GM21786 (cell line): ENCODE data around the gene BTBD17.

ENCODE experiments used
- ATAC-seq: cut with Tn5 transposase; IDR thresholded peaks from one replicate; pipeline ENCODE4 v1.9.1; 2021; ENCODE audit not compliant: unreplicated experiment

The BTBD17 gene

DNA sequence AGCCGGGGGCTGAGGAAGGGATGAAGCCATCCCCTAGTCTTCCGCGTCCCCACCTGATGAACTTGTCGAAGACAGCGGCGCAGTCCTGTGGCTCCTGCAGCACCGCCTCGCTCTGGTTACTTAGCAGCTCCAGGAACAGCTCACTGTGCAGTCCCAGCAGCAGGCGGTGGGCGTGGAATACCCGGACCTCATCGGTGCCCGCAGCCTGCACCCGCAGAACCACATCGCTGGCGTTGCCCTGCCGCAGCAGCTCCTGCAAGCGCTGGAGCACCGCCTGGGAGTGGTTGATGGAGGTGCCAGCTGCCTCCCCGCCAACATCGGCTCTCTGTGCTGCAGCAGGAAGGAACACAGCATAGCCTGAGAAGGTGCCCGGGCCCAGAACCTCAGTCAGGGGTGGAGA, 1.8 kb downstream of the BTBD17 start:
- no peak for ATAC-seq

DNA sequence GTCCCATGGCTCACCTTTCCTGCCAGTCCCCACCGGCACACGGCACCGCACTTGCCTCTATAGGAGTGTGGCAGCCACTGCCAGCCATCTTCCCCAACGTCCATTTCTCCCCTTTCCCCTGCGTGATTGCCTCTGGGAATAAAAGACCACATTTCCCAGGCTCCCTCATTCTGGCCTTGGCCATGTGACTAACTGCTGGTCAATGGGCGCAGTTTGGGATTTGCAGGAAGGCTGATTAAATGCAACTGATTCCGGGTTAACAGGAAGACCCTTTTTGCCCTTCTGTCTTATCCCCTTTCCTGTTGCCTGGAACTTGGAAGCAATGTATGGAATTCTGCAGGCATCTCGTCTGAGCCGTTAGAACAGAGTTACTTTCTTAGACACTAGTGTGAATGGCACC, 3.0 kb downstream of the BTBD17 start:
- ATAC-seq, result no peak

DNA sequence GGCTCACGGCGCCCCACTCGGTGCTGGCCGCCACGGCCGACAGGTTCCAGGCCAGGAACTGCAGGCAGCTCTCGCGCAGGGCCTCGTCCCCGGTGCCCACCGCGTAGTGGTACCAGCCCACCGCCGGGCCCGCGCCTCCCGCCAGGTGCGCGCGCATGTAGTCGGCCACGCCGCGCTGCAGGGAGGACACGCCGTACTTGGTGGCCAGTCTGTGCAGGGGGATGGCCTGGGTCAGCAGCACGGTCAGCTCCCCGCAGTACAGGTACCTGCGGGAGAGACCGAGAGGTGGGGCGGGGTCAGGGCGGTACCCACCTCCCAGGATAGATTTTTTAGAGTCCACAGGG, 4.2 kb downstream of the BTBD17 start:
- ATAC-seq, result no peak

DNA sequence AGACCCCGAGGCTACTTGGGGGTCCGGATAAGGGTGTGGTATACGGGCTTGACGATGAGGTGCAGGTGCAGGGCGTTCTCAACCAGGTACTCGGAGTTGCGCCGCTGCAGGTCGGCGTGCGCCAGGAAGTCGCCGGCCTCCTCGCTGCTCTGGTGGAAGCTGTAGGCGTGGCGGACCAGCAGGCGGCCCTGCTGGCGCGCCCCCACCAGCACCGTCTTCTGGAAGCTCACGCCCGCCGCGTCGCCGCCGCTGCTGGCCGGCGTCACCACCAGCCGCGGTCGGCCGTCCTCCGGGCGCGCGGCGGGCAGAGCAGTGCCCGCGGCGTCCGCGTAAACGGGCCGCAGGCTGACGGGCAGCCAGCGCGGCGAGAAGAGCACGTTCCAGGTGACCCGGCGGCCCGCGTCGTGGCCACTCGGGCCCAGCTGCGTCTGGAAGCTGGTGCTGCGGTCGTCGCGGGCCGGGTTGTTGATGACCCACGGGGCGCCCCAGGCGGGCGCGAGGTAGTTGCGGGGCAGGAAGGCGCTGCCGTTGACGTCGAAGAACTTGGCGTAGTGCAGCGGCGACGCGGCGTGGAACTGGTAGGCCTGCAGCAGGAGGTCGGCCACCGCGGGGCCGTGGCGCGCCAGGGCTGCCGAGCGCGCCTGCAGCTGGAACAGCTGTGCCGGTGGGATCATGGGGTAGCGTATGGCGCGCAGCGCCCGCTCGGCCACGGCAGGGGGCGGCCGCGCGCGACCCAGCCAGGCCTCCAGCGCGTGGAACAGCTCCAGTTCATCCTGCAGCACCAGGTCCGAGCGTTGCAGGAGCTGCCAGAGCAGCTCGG, 4.8 kb downstream of the BTBD17 start:
- no peak for ATAC-seq

DNA sequence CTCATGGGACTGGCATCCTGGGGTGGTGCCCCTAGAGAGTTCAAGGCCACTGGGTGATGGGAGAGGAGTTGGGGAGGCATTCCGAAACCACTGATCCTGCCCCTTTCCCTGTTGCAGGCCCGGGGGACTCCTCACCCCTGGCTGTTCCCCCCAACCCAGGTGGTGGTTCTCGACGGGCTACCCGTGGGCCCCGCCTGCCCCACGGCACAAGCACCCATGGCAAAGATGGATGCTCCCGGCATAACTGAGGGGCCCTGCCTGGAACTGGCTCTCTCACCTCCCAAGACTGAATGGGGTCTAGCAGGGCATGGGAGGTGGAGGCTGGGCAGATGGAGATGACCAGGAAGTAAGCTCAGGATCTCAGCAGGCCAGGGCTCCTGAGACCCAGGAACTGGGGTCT, 6.6 kb downstream of the BTBD17 start:
- ATAC-seq, result no peak

DNA sequence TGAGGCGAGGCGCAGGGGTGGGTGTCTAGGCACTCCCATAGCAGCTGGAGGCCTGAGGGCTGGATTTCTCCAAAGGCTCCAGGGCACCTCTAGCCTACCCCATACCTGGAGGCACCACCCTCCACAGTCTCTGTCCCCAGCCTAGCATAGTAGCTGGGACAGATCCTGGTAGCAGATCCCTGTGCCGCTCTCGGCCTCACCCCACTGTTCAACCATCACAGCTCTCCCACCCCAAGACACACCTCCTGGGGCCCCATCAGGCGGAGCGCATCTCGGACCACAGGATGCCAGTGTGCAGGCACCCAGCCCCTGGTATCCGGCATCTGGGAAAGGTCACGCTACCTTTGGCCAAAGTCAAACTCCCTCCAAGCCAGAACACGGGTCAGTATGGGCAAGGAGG, 7.1 kb downstream of the BTBD17 start:
- ATAC-seq, result no peak

DNA sequence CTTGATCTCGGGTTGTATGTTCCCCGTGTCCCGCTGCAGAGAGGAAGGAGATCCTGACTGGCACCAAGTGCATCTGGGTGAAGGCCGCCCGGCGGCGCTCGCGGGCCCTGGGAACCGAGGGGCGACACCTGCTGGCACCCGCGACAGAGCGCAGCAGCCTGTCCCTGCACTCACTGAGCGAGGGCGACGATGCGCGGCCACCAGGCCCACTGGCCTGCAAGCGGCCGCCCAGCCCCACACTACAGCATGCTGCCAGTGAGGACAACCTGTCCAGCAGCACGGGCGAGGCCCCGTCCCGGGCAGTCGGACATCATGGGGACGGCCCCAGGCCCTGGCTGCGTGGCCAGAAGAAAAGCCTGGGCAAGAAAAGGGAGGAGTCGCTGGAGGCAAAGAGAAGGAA, 7.5 kb downstream of the BTBD17 start:
- no peak for ATAC-seq

DNA sequence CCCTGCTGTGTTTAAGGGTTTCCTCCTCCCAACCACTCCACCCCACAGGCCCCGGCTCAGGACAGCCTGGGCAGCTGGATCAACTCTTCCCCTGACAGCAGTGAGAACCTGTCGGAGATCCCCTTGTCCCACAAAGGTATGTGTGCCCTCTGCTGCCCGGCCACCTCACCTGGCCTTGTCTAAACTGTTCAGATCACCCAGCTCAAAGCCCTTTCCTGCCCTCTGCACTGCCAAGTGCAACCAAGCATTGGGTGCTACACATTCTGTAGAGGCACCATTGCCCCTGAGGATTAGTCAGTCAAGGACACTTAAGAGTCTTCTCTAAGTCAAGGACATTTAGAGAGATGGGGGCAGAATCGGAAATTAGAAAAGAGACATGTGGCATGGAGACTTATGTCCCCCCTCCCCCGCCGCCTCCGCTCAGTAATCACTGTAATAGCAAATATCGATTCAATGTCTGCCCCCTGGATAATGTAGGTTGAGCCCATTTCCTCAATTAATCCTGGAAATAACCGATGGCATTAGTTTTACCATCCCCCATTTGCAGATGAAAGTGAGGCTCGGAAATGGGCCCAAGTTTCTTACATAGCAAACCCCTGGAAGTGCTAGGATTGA, 8.1 kb downstream of the BTBD17 start:
- ATAC-seq, result no peak

DNA sequence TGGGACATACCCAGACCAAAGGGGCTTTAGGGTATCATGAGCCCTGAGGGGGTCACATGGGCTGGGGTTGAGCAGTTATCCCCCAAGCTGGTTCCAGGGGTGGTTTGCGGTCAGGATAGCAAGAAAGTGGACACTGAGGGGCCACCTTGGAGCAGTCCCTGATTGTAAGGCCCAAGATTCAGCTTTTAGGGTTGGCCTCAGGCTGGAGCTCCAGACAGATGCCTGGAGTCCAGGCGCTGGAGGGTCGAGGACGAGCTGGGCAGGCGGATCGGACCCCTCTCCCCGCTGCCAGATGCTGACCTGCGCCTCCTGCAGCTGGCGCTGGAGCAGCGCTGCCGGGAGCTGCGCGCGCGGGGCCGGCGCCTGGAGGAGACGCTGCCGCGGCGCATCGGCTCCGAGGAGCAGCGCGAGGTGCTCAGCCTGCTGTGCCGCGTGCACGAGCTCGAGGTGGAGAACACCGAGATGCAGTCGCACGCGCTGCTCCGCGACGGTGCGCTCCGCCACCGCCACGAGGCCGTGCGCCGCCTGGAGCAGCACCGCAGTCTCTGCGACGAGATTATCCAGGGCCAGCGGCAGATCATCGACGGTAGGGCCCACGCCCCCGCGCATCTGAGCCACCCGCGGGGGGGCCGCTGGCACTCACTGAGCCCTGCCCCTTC, 10.0 kb downstream of the BTBD17 start:
- no peak for ATAC-seq

DNA sequence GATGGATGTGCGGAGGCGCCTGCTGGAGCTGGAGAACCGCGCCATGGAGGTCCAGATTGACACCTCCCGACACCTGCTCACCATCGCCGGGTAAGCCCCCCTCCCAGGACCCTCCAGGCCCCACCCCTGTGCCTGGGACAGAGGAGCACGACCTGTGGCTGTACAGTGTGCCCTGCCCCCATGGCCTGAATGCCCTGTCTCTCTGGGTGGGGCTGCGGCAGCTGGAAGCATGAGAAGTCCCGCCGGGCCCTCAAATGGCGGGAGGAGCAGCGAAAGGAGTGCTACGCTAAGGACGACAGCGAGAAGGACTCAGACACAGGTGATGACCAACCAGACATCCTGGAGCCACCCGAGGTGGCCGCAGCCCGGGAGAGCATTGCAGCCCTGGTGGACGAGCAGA, 11.2 kb downstream of the BTBD17 start:
- no peak for ATAC-seq

DNA sequence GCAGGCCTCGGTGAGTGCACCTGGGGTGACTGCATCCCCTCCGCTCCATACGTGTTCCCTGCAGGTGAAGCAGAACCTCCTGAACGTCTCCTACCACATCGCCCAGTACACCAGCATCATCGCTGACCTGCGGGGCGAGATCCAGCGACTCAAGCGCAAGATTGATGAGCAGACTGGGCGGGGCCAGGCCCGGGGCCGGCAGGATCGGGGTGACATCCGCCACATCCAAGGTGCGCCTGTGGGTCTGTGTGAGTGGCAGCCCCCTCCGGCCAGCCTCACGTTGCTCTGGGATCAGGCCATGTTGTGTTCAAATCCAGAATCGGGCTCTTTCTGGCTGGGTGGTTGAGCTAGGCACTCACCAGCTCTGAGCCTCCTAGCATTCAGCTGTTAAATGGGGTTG, 12.5 kb downstream of the BTBD17 start:
- no peak for ATAC-seq

DNA sequence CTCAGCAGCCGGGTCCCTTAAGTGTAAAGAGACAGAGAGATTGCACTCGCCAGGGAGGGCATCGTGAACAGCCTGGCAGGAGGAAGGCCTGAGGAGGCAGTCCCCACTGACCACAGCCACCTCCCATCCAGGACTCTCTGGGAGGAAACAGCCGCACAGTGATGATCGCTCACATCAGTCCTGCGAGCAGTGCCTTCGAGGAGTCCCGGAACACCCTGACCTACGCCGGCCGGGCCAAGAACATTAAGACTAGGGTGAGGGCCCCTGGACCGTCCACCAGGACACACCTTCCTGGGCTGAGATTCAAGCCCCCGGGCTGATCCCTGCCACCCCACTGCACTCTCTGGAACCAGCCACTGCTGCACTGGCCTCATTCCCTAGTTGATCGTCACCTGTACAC, 14.0 kb downstream of the BTBD17 start:
- ATAC-seq, result no peak

DNA sequence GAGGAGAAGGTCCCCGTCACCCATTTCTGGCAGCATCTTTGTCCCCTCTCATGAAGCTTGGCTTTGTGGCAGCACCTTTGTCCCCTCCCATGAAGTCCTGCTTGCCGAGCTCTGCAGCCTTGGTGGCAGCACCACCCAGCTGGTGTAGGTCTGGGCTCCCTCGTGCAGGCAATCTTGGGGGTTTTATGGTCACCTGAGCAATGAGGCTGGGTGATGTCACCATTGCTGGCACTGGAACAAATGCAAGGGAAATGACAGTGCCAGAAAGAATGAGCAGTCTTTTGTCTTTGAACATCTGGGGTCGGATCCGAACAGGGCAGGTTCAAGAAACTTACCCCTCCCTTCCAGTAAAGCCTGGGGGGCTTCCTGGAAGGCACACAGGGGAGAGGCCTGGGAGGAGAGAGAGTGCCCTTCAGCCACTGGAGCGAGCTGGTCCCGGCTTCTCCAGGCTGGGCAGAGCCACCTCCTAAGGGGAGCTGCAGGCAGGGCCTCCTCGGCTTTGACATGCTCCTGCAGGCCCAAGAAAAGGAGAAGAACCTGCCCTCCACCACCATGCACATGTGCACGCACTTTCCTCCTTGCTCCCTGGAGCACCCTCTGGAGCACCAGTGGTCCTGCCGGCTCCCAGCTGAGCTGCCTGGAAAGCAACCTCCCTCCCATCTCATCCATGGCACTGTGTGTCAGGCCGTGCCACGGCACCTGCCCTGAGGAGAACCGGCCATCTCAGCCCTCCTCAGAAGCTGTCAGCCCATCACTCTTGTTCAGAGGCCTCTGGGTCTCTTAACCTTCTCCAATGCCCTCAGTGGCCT, 16.0 kb downstream of the BTBD17 start:
- no peak for ATAC-seq

DNA sequence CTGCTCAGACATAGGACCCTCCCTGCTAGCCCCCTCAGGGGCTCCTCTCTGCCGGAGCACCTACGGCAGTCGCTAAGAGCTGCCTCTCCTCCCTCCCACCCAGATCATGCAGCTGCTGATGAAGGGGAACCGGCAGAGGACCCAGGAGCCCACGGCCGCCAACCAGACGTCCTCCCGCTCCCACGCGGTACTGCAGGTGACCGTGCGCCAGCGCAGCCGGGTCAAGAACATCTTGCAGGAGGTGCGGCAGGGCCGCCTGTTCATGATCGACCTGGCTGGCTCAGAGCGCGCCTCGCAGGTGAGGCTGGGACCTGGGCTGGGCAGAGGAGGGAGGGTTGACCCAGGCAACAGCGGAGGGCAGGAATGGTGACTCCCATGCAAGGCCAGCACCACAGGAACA, 17.0 kb downstream of the BTBD17 start:
- ATAC-seq, result no peak

DNA sequence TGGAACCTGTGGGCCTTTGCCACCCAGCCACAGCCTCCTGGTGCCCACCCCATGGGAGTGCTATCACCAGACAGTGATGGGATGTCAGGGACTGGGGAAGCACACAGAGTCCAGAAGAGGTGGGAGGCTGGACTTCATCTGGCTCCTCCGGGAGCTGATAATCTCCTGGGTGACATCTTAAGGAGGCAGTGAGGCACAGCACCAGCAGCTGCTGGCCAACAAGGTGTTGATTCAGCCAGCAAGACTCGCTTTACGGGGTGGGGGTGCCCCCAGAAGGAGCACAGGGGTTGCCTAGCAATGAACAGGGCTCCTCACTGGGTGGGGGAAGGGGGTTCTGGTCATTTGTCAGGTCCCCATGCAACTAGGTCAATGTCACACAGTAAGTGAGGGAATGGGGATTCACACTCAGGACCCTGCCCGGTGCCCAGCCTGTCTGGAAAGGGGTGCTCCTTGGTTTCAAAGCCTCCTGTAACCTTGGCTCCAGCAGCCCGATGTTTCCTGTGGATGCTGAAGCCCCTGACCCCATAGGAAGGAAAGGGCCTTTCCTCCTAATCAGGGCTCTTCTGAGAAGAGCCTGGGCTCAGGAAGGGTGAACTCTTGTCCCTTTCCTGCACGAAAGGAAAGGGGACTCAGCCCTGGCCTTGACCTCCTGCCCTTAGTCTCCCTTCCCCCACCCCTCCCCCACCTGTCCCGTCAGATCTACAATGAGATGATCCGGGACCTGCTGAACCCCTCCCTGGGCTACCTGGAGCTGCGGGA, 18.0 kb downstream of the BTBD17 start:
- no peak for ATAC-seq

DNA sequence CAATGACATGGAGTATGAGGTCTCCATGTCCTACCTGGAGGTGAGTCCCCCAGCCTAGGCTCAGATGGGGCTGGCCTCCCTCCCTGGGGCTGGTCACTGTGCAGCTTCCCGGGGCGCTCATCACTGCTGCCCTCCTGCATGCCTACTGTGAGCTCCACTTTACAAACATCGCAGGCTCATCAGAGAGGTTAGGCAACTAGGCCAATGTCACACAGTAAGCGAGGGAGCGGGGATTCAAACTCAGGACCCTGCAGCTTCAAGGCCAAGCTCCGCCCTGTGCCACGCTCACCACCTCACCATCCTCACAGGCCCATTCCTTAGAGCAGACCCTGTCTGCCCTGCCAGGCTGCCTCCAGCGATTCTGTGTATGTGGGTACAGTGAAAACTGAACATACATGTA, 18.5 kb downstream of the BTBD17 start:
- no peak for ATAC-seq

DNA sequence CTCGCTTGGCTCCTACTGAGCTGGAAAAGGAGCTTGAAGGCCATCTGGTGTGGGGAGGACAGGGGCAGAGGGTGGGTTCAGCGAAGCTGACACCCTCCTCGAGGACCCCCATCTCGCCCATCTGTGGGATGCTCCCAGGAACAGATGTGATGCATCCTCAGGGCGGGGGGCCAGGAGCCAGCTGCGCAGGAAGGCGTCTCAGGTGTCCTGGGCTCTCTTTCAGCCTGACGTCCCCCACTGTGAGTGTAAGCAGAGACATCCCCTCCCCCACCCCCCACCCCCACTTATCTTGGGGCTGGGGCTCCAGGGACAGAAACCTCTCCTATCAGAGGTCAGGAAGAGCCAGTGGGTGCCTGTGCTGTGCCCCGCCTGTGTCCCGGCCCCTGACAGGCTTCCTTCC, 19.4 kb downstream of the BTBD17 start:
- ATAC-seq, result no peak

DNA sequence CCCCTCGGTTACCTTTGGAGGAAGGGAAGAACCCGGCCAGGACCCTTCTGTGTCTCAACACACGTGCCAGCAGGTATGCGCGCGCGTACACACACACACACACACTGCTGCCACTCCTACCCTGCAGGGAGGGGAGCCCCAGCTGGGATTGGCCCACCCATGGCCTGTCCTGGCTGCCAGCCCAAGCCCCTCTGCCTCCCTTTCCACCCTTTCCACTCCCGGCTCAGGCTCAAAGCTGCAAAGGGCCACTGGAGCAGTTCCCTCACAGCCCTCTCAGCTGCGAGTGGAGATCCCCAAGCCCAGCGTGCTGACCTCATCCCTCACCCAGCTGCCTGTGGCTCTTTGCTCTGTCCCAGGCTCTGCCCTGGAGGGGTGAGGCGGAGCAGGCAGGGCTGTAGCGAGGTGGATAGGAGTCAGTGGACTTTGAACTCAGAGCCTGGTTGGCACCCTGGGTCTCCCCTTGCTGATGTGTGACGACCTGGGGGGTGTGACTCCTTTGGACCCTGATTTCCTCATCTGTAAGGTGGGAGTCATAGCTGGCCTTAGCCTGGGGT, 21.1 kb downstream of the BTBD17 start:
- no peak for ATAC-seq

DNA sequence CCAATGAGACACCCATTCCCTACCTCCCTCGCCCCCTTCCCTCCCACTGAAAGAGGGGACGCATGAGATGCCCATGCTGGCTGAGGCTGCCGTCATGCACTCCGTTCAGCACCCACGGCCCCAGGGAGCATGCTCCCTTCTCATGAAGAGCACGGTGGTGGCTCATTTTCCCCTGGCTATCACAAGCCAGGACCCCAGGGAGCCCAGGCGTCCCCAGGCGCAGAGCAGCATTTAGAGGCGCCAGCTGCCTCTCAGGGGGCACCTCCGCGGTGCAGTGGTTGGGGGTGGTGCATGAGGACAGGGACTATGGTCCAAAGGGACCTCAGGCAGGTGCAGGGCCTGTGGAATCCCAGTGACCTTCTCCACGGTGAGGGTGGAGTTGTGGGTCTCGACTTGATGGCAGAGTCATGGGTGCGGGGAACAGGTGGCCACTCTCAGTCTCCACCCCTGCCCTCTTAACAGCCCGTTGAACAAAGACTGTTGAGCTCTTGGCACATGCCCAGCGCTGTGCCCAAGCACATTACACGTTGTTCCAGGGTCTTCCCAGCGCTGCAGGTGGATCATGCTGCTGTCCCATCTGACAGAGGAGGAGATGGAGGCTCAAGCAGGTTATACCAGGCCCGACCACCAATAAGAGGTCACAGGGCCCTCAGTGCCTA, 22.0 kb downstream of the BTBD17 start:
- ATAC-seq, result no peak

DNA sequence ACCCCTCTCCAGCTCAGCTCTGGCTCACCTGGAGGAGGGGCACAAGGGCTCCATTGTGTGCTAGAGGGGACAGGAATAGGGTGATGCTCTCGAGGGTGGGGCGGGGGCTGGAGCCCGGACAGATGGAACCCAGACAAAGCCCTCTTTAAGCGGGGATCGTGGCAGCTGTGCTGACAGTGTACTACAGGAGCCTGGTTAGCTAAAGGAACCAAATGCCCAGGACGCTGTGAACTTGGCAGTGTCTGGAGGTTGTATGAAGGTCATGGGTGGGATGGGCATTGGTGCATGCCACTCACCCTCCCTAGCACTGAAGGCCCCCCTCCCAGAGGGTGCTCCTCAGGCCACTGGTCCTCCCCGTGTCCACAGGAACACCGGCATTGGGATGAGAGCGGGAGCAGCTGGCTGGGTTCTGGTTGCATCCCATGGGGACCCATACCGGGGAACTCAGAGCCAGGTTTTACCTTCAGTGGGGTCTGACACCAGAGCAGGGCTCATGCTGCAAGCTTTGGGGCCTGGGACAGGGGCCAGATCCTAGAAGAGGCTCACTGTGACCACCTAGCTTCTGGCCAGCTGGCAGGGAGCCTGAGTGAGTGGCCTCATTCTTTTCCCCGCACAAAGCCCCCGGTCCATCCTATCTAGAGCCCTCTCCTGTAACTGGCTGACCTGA, 23.7 kb downstream of the BTBD17 start:
- ATAC-seq, result no peak
